Measurements from ENCODE around the gene KRTCAP2.

KRTCAP2 gene

DNA sequence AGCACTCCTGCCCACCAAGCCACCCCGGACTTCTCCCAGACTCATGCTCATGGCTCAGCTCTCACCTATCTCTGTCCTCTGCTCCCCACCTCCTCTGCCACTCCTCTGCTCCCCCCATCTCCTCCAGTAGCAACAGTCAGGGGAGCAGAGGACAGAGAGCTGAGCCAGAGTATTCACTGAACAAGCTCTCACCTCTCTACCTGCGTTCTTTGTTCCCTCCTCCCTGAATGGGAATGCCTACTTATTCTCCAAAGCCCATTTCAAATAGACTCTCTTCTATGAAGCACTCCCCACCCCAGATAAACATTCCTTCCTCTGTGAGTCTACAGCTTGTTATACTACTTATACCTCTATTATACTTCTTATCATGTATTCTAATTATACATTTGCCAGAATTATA is 51.9 kb downstream of the KRTCAP2 start:
- Histone ChIP-seq H3K9me3 (replicated peaks; ENCODE audit: insufficient read depth, low read length) (no peaks in the 10 kb centered on the region), H3K36me3 (replicated peaks; ENCODE audit: insufficient read depth, low read length) (no peaks in the 10 kb centered on the region), H3K4me1 (ENCODE audit: low read length) (peaks cover 14% of the 10 kb centered on the region), H3K27me3 (replicated peaks; ENCODE audit: insufficient read depth, low read length) (peaks cover 90% of the 10 kb centered on the region), H4K20me1 (ENCODE audit: insufficient read depth, low read length) (no peaks in the 10 kb centered on the region), H2AFZ (ENCODE audit: low read length) (no peak overlapping the region), H3K9ac (ENCODE audit: low read length) (no peak overlapping the region), H3F3A (ENCODE audit: insufficient read depth, low read length) (peaks cover 13% of the 10 kb centered on the region; the same call in 1 of the 2 replicates), H3K79me2 (ENCODE audit: low read length) (no peaks in the 10 kb centered on the region), H3K4me3 (ENCODE audit: low read length) (no peak overlapping the region), H3K4me2 (ENCODE audit: low read depth, low read length) (no peak overlapping the region), H3K9me2 (replicated peaks; ENCODE audit: insufficient read depth, low read length) (no peaks in the 10 kb centered on the region), H3K27ac (ENCODE audit: low read length) (no peak overlapping the region)
- no peak for DNase-seq
- TF ChIP-seq, protein P1, sequence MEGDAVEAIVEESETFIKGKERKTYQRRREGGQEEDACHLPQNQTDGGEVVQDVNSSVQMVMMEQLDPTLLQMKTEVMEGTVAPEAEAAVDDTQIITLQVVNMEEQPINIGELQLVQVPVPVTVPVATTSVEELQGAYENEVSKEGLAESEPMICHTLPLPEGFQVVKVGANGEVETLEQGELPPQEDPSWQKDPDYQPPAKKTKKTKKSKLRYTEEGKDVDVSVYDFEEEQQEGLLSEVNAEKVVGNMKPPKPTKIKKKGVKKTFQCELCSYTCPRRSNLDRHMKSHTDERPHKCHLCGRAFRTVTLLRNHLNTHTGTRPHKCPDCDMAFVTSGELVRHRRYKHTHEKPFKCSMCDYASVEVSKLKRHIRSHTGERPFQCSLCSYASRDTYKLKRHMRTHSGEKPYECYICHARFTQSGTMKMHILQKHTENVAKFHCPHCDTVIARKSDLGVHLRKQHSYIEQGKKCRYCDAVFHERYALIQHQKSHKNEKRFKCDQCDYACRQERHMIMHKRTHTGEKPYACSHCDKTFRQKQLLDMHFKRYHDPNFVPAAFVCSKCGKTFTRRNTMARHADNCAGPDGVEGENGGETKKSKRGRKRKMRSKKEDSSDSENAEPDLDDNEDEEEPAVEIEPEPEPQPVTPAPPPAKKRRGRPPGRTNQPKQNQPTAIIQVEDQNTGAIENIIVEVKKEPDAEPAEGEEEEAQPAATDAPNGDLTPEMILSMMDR (IDR thresholded peaks at IDR 0.05; ENCODE audit: low read length) = no peak
- TF ChIP-seq EZH2phosphoT487 (IDR thresholded peaks at IDR 0.05; ENCODE audit: low read length) (no peak), EZH2 (optimal IDR thresholded peaks at IDR 0.05; ENCODE audit: low read depth, low read length) (no peak)

DNA sequence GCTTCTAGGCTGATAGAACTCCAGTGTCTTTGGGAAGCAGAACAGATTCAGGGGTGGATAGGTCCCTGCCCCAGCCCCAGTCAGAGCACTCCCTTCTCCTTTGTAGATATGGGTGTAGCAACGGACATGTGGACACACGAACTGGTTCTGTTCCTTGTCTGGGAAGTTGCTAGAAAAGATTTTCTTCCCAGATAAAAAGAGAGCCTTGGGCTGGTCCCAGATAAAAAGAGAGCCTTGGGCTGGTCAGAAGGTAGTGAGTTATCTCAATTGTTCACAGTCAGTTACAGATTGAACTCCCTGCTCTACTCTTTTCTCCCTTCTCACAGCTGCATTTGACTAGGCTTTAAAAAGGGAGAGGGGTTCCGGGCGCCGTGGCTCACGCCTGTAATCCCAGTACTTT is 52.9 kb downstream of the KRTCAP2 start:
- Histone ChIP-seq H3F3A (ENCODE audit: insufficient read depth, low read length) (peaks cover 13% of the 10 kb centered on the region; the same call in 1 of the 2 replicates), H4K20me1 (ENCODE audit: insufficient read depth, low read length) (no peaks in the 10 kb centered on the region), H3K4me2 (ENCODE audit: low read depth, low read length) (no peak overlapping the region), H3K79me2 (ENCODE audit: low read length) (no peaks in the 10 kb centered on the region), H3K4me1 (ENCODE audit: low read length) (peaks cover 14% of the 10 kb centered on the region), H3K36me3 (replicated peaks; ENCODE audit: insufficient read depth, low read length) (no peaks in the 10 kb centered on the region), H3K27ac (ENCODE audit: low read length) (no peak overlapping the region), H3K9me2 (replicated peaks; ENCODE audit: insufficient read depth, low read length) (no peaks in the 10 kb centered on the region), H3K27me3 (replicated peaks; ENCODE audit: insufficient read depth, low read length) (peaks cover 85% of the 10 kb centered on the region), H3K9me3 (replicated peaks; ENCODE audit: insufficient read depth, low read length) (no peaks in the 10 kb centered on the region), H2AFZ (ENCODE audit: low read length) (no peak overlapping the region), H3K4me3 (ENCODE audit: low read length) (no peak overlapping the region), H3K9ac (ENCODE audit: low read length) (no peak overlapping the region)
- no peak for TF ChIP-seq EZH2 (optimal IDR thresholded peaks at IDR 0.05; ENCODE audit: low read depth, low read length)
- no peak for DNase-seq
